ENCODE data around the gene IGSF3. TPM values are rescaled to one million over a fixed set of nuclear protein-coding genes. Genes with fewer than 3 reads are reported as not detected.

IGSF3 gene
- total RNA-seq, 1 experiment from 2014 or later = 30.1 TPM

GRCh38 chr1:116534014-116534739 lies 133.4 kb downstream of the IGSF3 start:
- H3K4me3 ChIP-seq = no peak overlapping the region
- peaks cover 39% of the 10 kb centered on the region for H3K79me2 ChIP-seq (ENCODE audit: low read depth)
- no peaks in the 10 kb centered on the region for H3K9me2 ChIP-seq (ENCODE audit: insufficient read depth)
- POLR2A ChIA-PET (ENCODE audit: unreplicated experiment) = no interaction called here
- no peaks in the 10 kb centered on the region for H3K27me3 ChIP-seq (ENCODE audit: insufficient read depth, low read depth)
- intact Hi-C loops (cut with micrococcal nuclease; ENCODE audit: unreplicated experiment) = no loop called here
- peaks cover 46% of the 10 kb centered on the region for H3K4me1 ChIP-seq (replicated peaks; ENCODE audit: insufficient read depth)
- CTCF ChIA-PET = no interaction called here
- H3K4me2 ChIP-seq = peak overlapping the region; percentile 64; the same call in 1 of the 2 replicates
- H3K36me3 ChIP-seq (ENCODE audit: low read depth) = peaks cover 76% of the 10 kb centered on the region
- no peaks in the 10 kb centered on the region for H4K20me1 ChIP-seq (ENCODE audit: insufficient read depth)
- H3F3A ChIP-seq (ENCODE audit: insufficient read depth, low read depth) = peaks cover 50% of the 10 kb centered on the region
- DNase-seq = no peak
- no peak overlapping the region for H2AFZ ChIP-seq
- peak overlapping the region; percentile 91 for H3K27ac ChIP-seq
- TF ChIP-seq CTCF (conservative IDR thresholded peaks at IDR 0.05) (no peak), EZH2 (IDR thresholded peaks at IDR 0.05; ENCODE audit: low read depth) (no peak)
- BruUV-seq (replicated peaks) = no TSS peak
- H3K9me3 ChIP-seq (ENCODE audit: insufficient read depth, low read depth) = 0 out of 2 replicates have a peak, but pooled peaks cover 2% of the 10 kb centered on the region

- Histone ChIP-seq H3K27me3 (ENCODE audit: insufficient read depth, low read depth) (no peaks in the 10 kb centered on the region), H4K20me1 (ENCODE audit: insufficient read depth) (no peaks in the 10 kb centered on the region), H3K4me3 (no peak overlapping the region), H3K9me2 (ENCODE audit: insufficient read depth) (no peaks in the 10 kb centered on the region), H3K9me3 (ENCODE audit: insufficient read depth, low read depth) (0 out of 2 replicates have a peak, but pooled peaks cover 3% of the 10 kb centered on the region), H3K36me3 (ENCODE audit: low read depth) (peaks cover 78% of the 10 kb centered on the region), H3K4me2 (no peak overlapping the region), H3K27ac (no peak overlapping the region), H3F3A (ENCODE audit: insufficient read depth, low read depth) (peaks cover 42% of the 10 kb centered on the region), H3K79me2 (ENCODE audit: low read depth) (peaks cover 39% of the 10 kb centered on the region), H2AFZ (no peak overlapping the region), H3K4me1 (replicated peaks; ENCODE audit: insufficient read depth) (peaks cover 38% of the 10 kb centered on the region)
- no peak for TF ChIP-seq EZH2 (IDR thresholded peaks at IDR 0.05; ENCODE audit: low read depth)
- no peak for TF ChIP-seq CTCF (conservative IDR thresholded peaks at IDR 0.05)
- BruUV-seq (replicated peaks) = no TSS peak
- intact Hi-C loops (cut with micrococcal nuclease; ENCODE audit: unreplicated experiment) = no loop called here
- POLR2A ChIA-PET (ENCODE audit: unreplicated experiment) = no interaction called here
- CTCF ChIA-PET = no interaction called here
- DNase-seq = no peak
Observed at GRCh38 chr1:116533429-116533820, 134.1 kb downstream of the IGSF3 start.

GRCh38 chr1:116532671-116533428 lies 134.7 kb downstream of the IGSF3 start:
- DNase-seq = no peak
- no peaks in the 10 kb centered on the region for H3K27me3 ChIP-seq (ENCODE audit: insufficient read depth, low read depth)
- 0 out of 2 replicates have a peak, but pooled peaks cover 3% of the 10 kb centered on the region for H3K9me3 ChIP-seq (ENCODE audit: insufficient read depth, low read depth)
- H3K9me2 ChIP-seq (ENCODE audit: insufficient read depth) = no peaks in the 10 kb centered on the region
- H3K4me2 ChIP-seq = no peak overlapping the region
- no peaks in the 10 kb centered on the region for H4K20me1 ChIP-seq (ENCODE audit: insufficient read depth)
- CTCF ChIA-PET = no interaction called here
- H3K36me3 ChIP-seq (ENCODE audit: low read depth) = peaks cover 82% of the 10 kb centered on the region
- BruUV-seq (replicated peaks) = no TSS peak
- H3K79me2 ChIP-seq (ENCODE audit: low read depth) = peaks cover 39% of the 10 kb centered on the region
- H3K27ac ChIP-seq = no peak overlapping the region
- intact Hi-C loops (cut with micrococcal nuclease; ENCODE audit: unreplicated experiment) = no loop called here
- TF ChIP-seq EZH2 (IDR thresholded peaks at IDR 0.05; ENCODE audit: low read depth) (no peak), CTCF (conservative IDR thresholded peaks at IDR 0.05) (no peak)
- peaks cover 33% of the 10 kb centered on the region for H3K4me1 ChIP-seq (replicated peaks; ENCODE audit: insufficient read depth)
- no peak overlapping the region for H2AFZ ChIP-seq
- POLR2A ChIA-PET (ENCODE audit: unreplicated experiment) = no interaction called here
- peaks cover 37% of the 10 kb centered on the region for H3F3A ChIP-seq (ENCODE audit: insufficient read depth, low read depth)
- no peak overlapping the region for H3K4me3 ChIP-seq
